HG03439 (cell line): Measurements from ENCODE around the gene NCOR1.

Experiments used
- ATAC-seq: cut with Tn5 transposase; IDR thresholded peaks from one replicate; pipeline ENCODE4 v1.9.1; 2021; ENCODE audit warnings: mild to moderate bottlenecking, moderate library complexity; ENCODE audit not compliant: unreplicated experiment

The NCOR1 gene

GRCh38 chr17:15981646-15982580 lies 233.4 kb downstream of the NCOR1 start:
- no peak for ATAC-seq

GRCh38 chr17:15981208-15981607 lies 234.1 kb downstream of the NCOR1 start:
- ATAC-seq = no peak
